Stimulated activated CD4-positive, alpha-beta T cell treated with anti-CD3 and anti-CD28 coated beads, Interleukin-2, amount 100 ng/mL, for 24 hours (primary cell): ENCODE measurements around the gene M1AP.
"Not testable (repeated sequence)": the region's sequence is repeated elsewhere in the genome, so short reads cannot be mapped to it uniquely, and the experiment has no call there.

ENCODE experiments used
- DNase-seq, 2 donors: peaks; one replicate each; pipeline ENCODE4 v3.0.0-alpha.2; 2020

The M1AP gene

GRCh38 chr2:74562126-74562775, 85.9 kb downstream of the M1AP start:
- DNase-seq: no peak

GRCh38 chr2:74561022-74561421, 87.1 kb downstream of the M1AP start:
- DNase-seq: not testable (repeated sequence)

GRCh38 chr2:74560591-74560990, 87.5 kb downstream of the M1AP start:
- no peak for DNase-seq

- no peak for DNase-seq
Observed at GRCh38 chr2:74559912-74560311, 88.2 kb downstream of the M1AP start.

- no peak for DNase-seq
Observed at GRCh38 chr2:74558284-74559230, 89.6 kb downstream of the M1AP start.

GRCh38 chr2:74556831-74557370, 91.2 kb downstream of the M1AP start:
- DNase-seq: no peak

- DNase-seq: no peak
Observed at GRCh38 chr2:74556159-74556558, 92.0 kb downstream of the M1AP start.

GRCh38 chr2:74555610-74556103, 92.5 kb downstream of the M1AP start:
- no peak for DNase-seq

GRCh38 chr2:74554820-74555531, 93.2 kb downstream of the M1AP start:
- peak; percentile 55 to 62 for DNase-seq

GRCh38 chr2:74553892-74554819, 94.0 kb downstream of the M1AP start, which contains the start of the genes DOK1 and LOXL3:
DOK1 (plus strand) TSS chr2:74554720; CDS start chr2:74554755, 35 bp downstream.
LOXL3 (minus strand) TSS chr2:74553942; CDS start chr2:74552634, 1,308 bp downstream.
- DNase-seq: peak; percentile 88 to 90

- DNase-seq: no peak
Observed at GRCh38 chr2:74552914-74553811, 95.0 kb downstream of the M1AP start.

GRCh38 chr2:74551942-74552913, 95.9 kb downstream of the M1AP start:
- no peak for DNase-seq

- no peak for DNase-seq
Observed at GRCh38 chr2:74551530-74551929, 96.6 kb downstream of the M1AP start.

GRCh38 chr2:74550231-74550630, 97.9 kb downstream of the M1AP start:
- DNase-seq: no peak

- peak in 1 of 2 donors; percentile 58 for DNase-seq
Observed at GRCh38 chr2:74548900-74549826, 99.0 kb downstream of the M1AP start.

GRCh38 chr2:74548285-74548899, 99.7 kb downstream of the M1AP start:
- DNase-seq: no peak

GRCh38 chr2:74546004-74546403, 102.1 kb downstream of the M1AP start:
- no peak for DNase-seq

- DNase-seq: no peak
Observed at GRCh38 chr2:74544634-74545033, 103.5 kb downstream of the M1AP start.
